ENCODE measurements around the gene BRICD5.

Gene BRICD5

GRCh38 chr16:2252806-2253148 is 42.1 kb upstream of the BRICD5 start:
- H3K4me3 ChIP-seq (ENCODE audit: low read depth, low read length): no peak overlapping the region
- H3K27me3 ChIP-seq (ENCODE audit: insufficient read depth, low read depth, severe bottlenecking): no peaks in the 10 kb centered on the region
- no peak overlapping the region; the same call in 1 of the 2 replicates for H3K27ac ChIP-seq
- TF ChIP-seq, protein P1, sequence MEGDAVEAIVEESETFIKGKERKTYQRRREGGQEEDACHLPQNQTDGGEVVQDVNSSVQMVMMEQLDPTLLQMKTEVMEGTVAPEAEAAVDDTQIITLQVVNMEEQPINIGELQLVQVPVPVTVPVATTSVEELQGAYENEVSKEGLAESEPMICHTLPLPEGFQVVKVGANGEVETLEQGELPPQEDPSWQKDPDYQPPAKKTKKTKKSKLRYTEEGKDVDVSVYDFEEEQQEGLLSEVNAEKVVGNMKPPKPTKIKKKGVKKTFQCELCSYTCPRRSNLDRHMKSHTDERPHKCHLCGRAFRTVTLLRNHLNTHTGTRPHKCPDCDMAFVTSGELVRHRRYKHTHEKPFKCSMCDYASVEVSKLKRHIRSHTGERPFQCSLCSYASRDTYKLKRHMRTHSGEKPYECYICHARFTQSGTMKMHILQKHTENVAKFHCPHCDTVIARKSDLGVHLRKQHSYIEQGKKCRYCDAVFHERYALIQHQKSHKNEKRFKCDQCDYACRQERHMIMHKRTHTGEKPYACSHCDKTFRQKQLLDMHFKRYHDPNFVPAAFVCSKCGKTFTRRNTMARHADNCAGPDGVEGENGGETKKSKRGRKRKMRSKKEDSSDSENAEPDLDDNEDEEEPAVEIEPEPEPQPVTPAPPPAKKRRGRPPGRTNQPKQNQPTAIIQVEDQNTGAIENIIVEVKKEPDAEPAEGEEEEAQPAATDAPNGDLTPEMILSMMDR (IDR thresholded peaks at IDR 0.05; ENCODE audit: low read depth, low read length): no peak
- H3K36me3 ChIP-seq: peaks cover 79% of the 10 kb centered on the region
- no peaks in the 10 kb centered on the region for H3K9me3 ChIP-seq (ENCODE audit: severe bottlenecking)
- no peak for DNase-seq

- peak; percentile 95 for DNase-seq
- Histone ChIP-seq H3K27ac (peak within 1 kb of the TSS; percentile 88), H3K36me3 (peaks cover 76% of the 10 kb centered on the region), H3K9me3 (ENCODE audit: severe bottlenecking) (no peaks in the 10 kb centered on the region), H3K27me3 (ENCODE audit: insufficient read depth, low read depth, severe bottlenecking) (no peaks in the 10 kb centered on the region), H3K4me3 (ENCODE audit: low read depth, low read length) (peak within 1 kb of the TSS; percentile 63)
- TF ChIP-seq, protein P1 (IDR thresholded peaks at IDR 0.05; ENCODE audit: low read depth, low read length): peak; percentile 70
Observed at GRCh38 chr16:2251296-2252111, 40.8 kb upstream of the BRICD5 start, which contains the start of gene ECI1. ECI1 (minus strand) TSS chr16:2251587; CDS start chr16:2251566, 21 bp downstream.

DNA sequence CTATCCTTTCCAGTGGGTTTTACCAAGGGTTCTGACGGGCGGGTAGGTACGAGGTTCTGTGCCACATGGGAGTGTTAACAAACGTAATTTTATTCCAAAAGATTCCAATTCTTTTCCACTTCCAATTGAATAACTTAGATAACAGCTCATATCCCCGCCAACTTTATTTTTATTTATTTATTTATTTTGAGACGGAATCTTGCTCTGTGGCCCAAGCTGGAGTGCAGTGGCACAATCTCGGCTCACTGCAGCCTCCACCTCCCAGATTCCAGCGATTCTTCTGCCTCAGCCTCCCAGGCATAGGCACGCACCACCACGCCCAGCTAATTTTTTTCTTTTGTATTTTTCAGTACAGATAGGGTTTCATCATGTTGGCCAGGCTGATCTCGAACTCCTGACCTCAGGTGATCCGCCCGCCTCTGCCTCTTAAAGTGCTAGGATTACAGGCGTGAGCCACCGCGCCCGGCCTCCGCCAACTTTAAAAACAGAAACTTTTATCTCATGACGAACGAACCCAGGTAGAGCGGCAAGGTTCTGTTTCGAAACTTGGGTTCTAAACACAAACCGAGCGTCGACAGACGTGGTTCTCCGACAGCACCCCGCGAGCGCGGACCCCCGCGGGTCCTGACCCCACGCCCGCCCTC is 40.1 kb upstream of the BRICD5 start:
- TF ChIP-seq, protein P1 (IDR thresholded peaks at IDR 0.05; ENCODE audit: low read depth, low read length): no peak
- Histone ChIP-seq H3K4me3 (ENCODE audit: low read depth, low read length) (peak overlapping the region; percentile 63), H3K27ac (peak overlapping the region; percentile 88), H3K9me3 (ENCODE audit: severe bottlenecking) (no peaks in the 10 kb centered on the region), H3K27me3 (ENCODE audit: insufficient read depth, low read depth, severe bottlenecking) (no peaks in the 10 kb centered on the region), H3K36me3 (peaks cover 76% of the 10 kb centered on the region)
- no peak for DNase-seq

DNA sequence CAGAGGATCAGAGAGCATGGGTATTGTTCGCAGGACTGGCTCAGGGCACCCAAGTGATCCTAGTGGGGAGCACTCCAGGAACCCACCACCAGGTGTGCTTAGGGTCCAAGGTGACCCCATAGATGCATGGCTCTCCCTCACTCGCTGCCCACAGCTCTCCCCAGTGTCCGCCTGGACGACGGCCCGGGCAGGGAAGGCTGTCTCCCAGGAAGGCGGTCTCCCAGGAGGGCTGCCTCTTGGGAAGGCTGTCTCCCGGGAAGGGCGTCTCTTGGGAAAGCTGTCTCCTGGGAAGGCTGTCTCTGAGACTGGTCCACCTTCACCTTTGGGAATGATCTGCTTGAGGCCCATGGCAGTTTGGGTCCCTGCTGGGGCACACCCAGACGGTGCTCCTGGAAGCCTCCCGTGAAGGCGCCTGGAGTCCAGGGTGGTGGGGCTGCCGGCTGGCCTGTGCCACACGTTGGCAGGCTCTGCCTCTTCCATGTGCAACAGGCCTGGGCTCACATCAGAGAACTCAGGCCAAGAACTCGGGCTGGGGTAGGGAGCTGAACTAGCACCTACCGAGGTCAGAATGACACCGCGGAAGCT is 35.7 kb upstream of the BRICD5 start:
- Histone ChIP-seq H3K4me3 (ENCODE audit: low read depth, low read length) (no peak overlapping the region), H3K27me3 (ENCODE audit: insufficient read depth, low read depth, severe bottlenecking) (no peaks in the 10 kb centered on the region), H3K36me3 (peaks cover 81% of the 10 kb centered on the region), H3K9me3 (ENCODE audit: severe bottlenecking) (no peaks in the 10 kb centered on the region), H3K27ac (no peak overlapping the region; the same call in none of the 2 replicates)
- DNase-seq: no peak
- TF ChIP-seq, protein P1 (IDR thresholded peaks at IDR 0.05; ENCODE audit: low read depth, low read length): no peak

GRCh38 chr16:2244926-2245795 is 34.5 kb upstream of the BRICD5 start:
- Histone ChIP-seq H3K9me3 (ENCODE audit: severe bottlenecking) (no peaks in the 10 kb centered on the region), H3K4me3 (ENCODE audit: low read depth, low read length) (no peak overlapping the region), H3K27ac (peak overlapping the region; percentile 28), H3K27me3 (ENCODE audit: insufficient read depth, low read depth, severe bottlenecking) (no peaks in the 10 kb centered on the region), H3K36me3 (peaks cover 87% of the 10 kb centered on the region)
- no peak for DNase-seq
- TF ChIP-seq, protein P1 (IDR thresholded peaks at IDR 0.05; ENCODE audit: low read depth, low read length): no peak
